HCT116 (cell line): ENCODE data around the gene VASH1. TPM values are rescaled to one million over a fixed set of nuclear protein-coding genes. Genes with fewer than 3 reads are reported as not detected.

Experiments used
- ATAC-seq: fragments of 200-7000 bp; cut with Tn5 transposase; 2 replicates; pipeline ENCODE4 v1.9.1; 2020; ENCODE audit warnings: mild to moderate bottlenecking, moderate library complexity
- BruUV-seq: library from RNA; stranded (reverse); fragments of 400-500 nt; replicated peaks from 2 replicates; lab custom pipeline; 2021; lab: Mats Ljungman, UMichigan
- CTCF ChIA-PET: fragments of 300-600 bp; sonication (Branson Sonifier 250); formaldehyde crosslinking; loops from one replicate; lab custom pipeline; 2021; ENCODE audit warnings: antibody characterized with exemption; lab: Charles Lee
- POLR2A ChIA-PET: fragments of 300-600, 350-600 bp; sonication (Branson Sonifier 250); formaldehyde crosslinking; loops from one replicate; lab custom pipeline; 2021; ENCODE audit warnings: antibody characterized with exemption; lab: Charles Lee
- RAD21 ChIA-PET, 2 experiments: fragments of 300-600 bp; sonication (Branson Sonifier 250); formaldehyde crosslinking; loops; one replicate each; lab custom pipeline; 2023; ENCODE audit warnings: low total read pairs in 2 of 2; ENCODE audit not compliant: uncharacterized antibody in 2 of 2, unreplicated experiment in 2 of 2, low non-redundant PET in 1 of 2; lab: Charles Lee
- DNase-seq: peaks from one replicate; pipeline ENCODE4 v3.0.0-alpha.2; 2010; ENCODE audit warnings: low read depth, low spot score
- H2AFZ ChIP-seq: fragments of 200-600 bp; shearing (Covaris generic), sonication (generic); 2 replicates; pipeline ENCODE4 v1.6.1; 2017; ENCODE audit warnings: low read depth, mixed run types, mixed read lengths, antibody characterized with exemption, low read length; ENCODE audit not compliant: poor library complexity, severe bottlenecking
- H3K27ac ChIP-seq: 2 replicates; pipeline ENCODE4 v1.5.1; 2012; ENCODE audit warnings: low read depth, low read length
- H3K27me3 ChIP-seq: fragments of 200-600 bp; sonication (generic); 2 replicates; pipeline ENCODE4 v1.6.1; 2016; ENCODE audit warnings: mixed run types, low read length, mixed read lengths; ENCODE audit not compliant: insufficient read depth
- H3K36me3 ChIP-seq, 2 experiments: fragments of 200-500 bp in 1 of 2; fragments of 200-600 bp in 1 of 2; sonication (Bioruptor generic) in 1 of 2; sonication (generic) in 1 of 2; 2 replicates each; pipeline versions ENCODE4 v1.5.1 to v1.6.1; 2014 to 2016; ENCODE audit warnings: low read length in 2 of 2, inconsistent platforms in 1 of 2, mixed read lengths in 1 of 2, mixed run types in 1 of 2; ENCODE audit not compliant: insufficient read depth in 2 of 2, control insufficient read depth in 1 of 2
- H3K4me1 ChIP-seq, 2 experiments: fragments of 200-600 bp in 1 of 2; sonication (generic) in 1 of 2; 2 replicates each; pipeline versions ENCODE4 v1.5.1 to v1.6.1; 2012 to 2017; ENCODE audit warnings: low read length in 2 of 2, inconsistent platforms in 1 of 2, mild to moderate bottlenecking in 1 of 2, mixed read lengths in 1 of 2, mixed run types in 1 of 2, moderate library complexity in 1 of 2; ENCODE audit not compliant: insufficient read depth in 2 of 2, control insufficient read depth in 1 of 2
- H3K4me2 ChIP-seq: fragments of 200-600 bp; sonication (generic); 2 replicates; pipeline ENCODE4 v1.6.1; 2017; ENCODE audit warnings: mixed run types, low read length, mixed read lengths
- H3K4me3 ChIP-seq, 2 experiments: fragments of 200-600 bp in 1 of 2; sonication (generic) in 1 of 2; replicated peaks in 1 of 2; 2 replicates each; pipeline ENCODE4 v1.5.1; 2011 to 2016; ENCODE audit warnings: low read length in 2 of 2, control low read depth in 1 of 2, low read depth in 1 of 2, mild to moderate bottlenecking in 1 of 2, mixed read lengths in 1 of 2, mixed run types in 1 of 2
- H3K79me2 ChIP-seq: fragments of 200-600 bp; sonication (generic); 2 replicates; pipeline ENCODE4 v1.6.1; 2017; ENCODE audit warnings: mild to moderate bottlenecking, mixed run types, low read length, moderate library complexity, mixed read lengths; ENCODE audit not compliant: insufficient read depth
- H3K9ac ChIP-seq: fragments of 200-600 bp; sonication (generic); 2 replicates; pipeline ENCODE4 v1.6.1; 2016; ENCODE audit warnings: low read length, mixed read lengths
- H3K9me2 ChIP-seq: fragments of 200-600 bp; sonication (generic), shearing (Covaris generic); 2 replicates; pipeline ENCODE4 v1.6.1; 2017; ENCODE audit warnings: mixed run types, mild to moderate bottlenecking, moderate library complexity; ENCODE audit not compliant: insufficient read depth
- H3K9me3 ChIP-seq, 2 experiments: fragments of 200-500 bp in 1 of 2; fragments of 200-600 bp in 1 of 2; sonication (Bioruptor generic) in 1 of 2; sonication (generic) in 1 of 2; 2 replicates each; pipeline ENCODE4 v1.6.1; 2014 to 2017; ENCODE audit warnings: low read length in 2 of 2, mixed read lengths in 2 of 2, inconsistent platforms in 1 of 2, low read depth in 1 of 2, mild to moderate bottlenecking in 1 of 2, mixed run types in 1 of 2, moderate library complexity in 1 of 2; ENCODE audit not compliant: control insufficient read depth in 1 of 2, insufficient read depth in 1 of 2
- H4K20me1 ChIP-seq: fragments of 200-600 bp; sonication (generic), shearing (Covaris generic); 2 replicates; pipeline ENCODE4 v1.6.1; 2017; ENCODE audit warnings: mixed run types, mild to moderate bottlenecking, moderate library complexity; ENCODE audit not compliant: insufficient read depth
- CEBPB ChIP-seq: IDR thresholded peaks from 2 replicates; pipeline ENCODE4 v1.6.1; 2012; ENCODE audit warnings: low read depth
- CTCF ChIP-seq, 3 experiments: fragments of 200-600 bp in 1 of 3; sonication (generic) in 1 of 3; IDR thresholded peaks in 2 of 3; conservative IDR thresholded peaks in 1 of 3; 2 replicates each; pipeline ENCODE4 v1.5.1; 2012 to 2017; ENCODE audit warnings: low read depth in 2 of 3, low read length in 2 of 3, antibody characterized with exemption in 1 of 3, borderline replicate concordance in 1 of 3, control low read depth in 1 of 3, mild to moderate bottlenecking in 1 of 3, mixed read lengths in 1 of 3, mixed run types in 1 of 3, moderate library complexity in 1 of 3; ENCODE audit not compliant: insufficient read depth in 1 of 3
- EGR1 ChIP-seq: IDR thresholded peaks from 2 replicates; pipeline ENCODE4 v1.6.1; 2012; ENCODE audit warnings: low read depth
- ELF1 ChIP-seq: IDR thresholded peaks from 2 replicates; pipeline ENCODE4 v1.6.1; 2012; ENCODE audit warnings: low read depth, borderline replicate concordance
- EZH2phosphoT487 ChIP-seq: fragments of 200-600 bp; IDR thresholded peaks from 2 replicates; pipeline ENCODE4 v1.6.1; 2018; ENCODE audit warnings: antibody characterized with exemption, borderline replicate concordance
- JUND ChIP-seq: IDR thresholded peaks from 2 replicates; pipeline ENCODE4 v1.6.1; 2012
- MAX ChIP-seq: IDR thresholded peaks from 2 replicates; pipeline ENCODE4 v1.6.1; 2012
- POLR2A ChIP-seq: IDR thresholded peaks from 2 replicates; pipeline ENCODE4 v1.7.0; 2011; ENCODE audit warnings: borderline replicate concordance; ENCODE audit not compliant: insufficient read depth, insufficient read length; ENCODE audit errors: extremely low read depth
- POLR2AphosphoS5 ChIP-seq: IDR thresholded peaks from 2 replicates; pipeline ENCODE4 v1.6.1; 2011; ENCODE audit warnings: mild to moderate bottlenecking, low read depth, low read length, moderate library complexity
- RAD21 ChIP-seq: IDR thresholded peaks from 2 replicates; pipeline ENCODE4 v1.6.1; 2012; ENCODE audit warnings: low read depth, mild to moderate bottlenecking
- REST ChIP-seq: IDR thresholded peaks from 2 replicates; pipeline ENCODE4 v1.6.1; 2012; ENCODE audit warnings: low read depth
- SIN3A ChIP-seq: IDR thresholded peaks from 2 replicates; pipeline ENCODE4 v1.6.1; 2012; ENCODE audit warnings: low read depth
- SP1 ChIP-seq: IDR thresholded peaks from 2 replicates; pipeline ENCODE4 v1.6.1; 2012; ENCODE audit warnings: low read depth
- SRF ChIP-seq: IDR thresholded peaks from 2 replicates; pipeline ENCODE4 v1.6.1; 2012; ENCODE audit warnings: low read depth
- TCF7L2 ChIP-seq: IDR thresholded peaks from 2 replicates; pipeline ENCODE4 v1.7.0; 2011; ENCODE audit warnings: borderline replicate concordance, inconsistent platforms; ENCODE audit not compliant: insufficient read depth, insufficient read length; ENCODE audit errors: extremely low read depth
- YY1 ChIP-seq: IDR thresholded peaks from 2 replicates; pipeline ENCODE4 v1.6.1; 2011; ENCODE audit warnings: low read length, low read depth, moderate library complexity, mild to moderate bottlenecking; ENCODE audit not compliant: insufficient replicate concordance; ENCODE audit errors: extremely low read depth
- ZFX ChIP-seq: fragments of 450-650 bp; IDR thresholded peaks from 2 replicates; pipeline ENCODE4 v1.6.1; 2017
- ZNF274 ChIP-seq: fragments of 200-500 bp; sonication (Bioruptor generic); IDR thresholded peaks from 2 replicates; pipeline ENCODE4 v1.6.1; 2014; ENCODE audit warnings: mild to moderate bottlenecking, low read depth, low read length, inconsistent platforms
- intact Hi-C: fragments of 100-400 bp; cut with micrococcal nuclease; formaldehyde crosslinking; loops from 2 replicates; pipeline ENCODE4 v1.10.0; 2022
- total RNA-seq: library from RNA; stranded (reverse); gene quantifications from one replicate; pipeline ENCODE4 v1.2.1, GENCODE V29; 2021; ENCODE audit not compliant: unreplicated experiment

VASH1 gene
- total RNA-seq, 1 experiment from 2014 or later = 13.3 TPM

- TF ChIP-seq YY1 (no peak), SIN3A (no peak), TCF7L2 (no peak), POLR2A (no peak), EZH2phosphoT487 (no peak), ZNF274 (no peak), ZFX (no peak), RAD21 (no peak), EGR1 (no peak), MAX (no peak), SRF (no peak), SP1 (no peak)
Observed at GRCh38 chr14:76774821-76775694, 13.8 kb downstream of the VASH1 start (continued).

DNA sequence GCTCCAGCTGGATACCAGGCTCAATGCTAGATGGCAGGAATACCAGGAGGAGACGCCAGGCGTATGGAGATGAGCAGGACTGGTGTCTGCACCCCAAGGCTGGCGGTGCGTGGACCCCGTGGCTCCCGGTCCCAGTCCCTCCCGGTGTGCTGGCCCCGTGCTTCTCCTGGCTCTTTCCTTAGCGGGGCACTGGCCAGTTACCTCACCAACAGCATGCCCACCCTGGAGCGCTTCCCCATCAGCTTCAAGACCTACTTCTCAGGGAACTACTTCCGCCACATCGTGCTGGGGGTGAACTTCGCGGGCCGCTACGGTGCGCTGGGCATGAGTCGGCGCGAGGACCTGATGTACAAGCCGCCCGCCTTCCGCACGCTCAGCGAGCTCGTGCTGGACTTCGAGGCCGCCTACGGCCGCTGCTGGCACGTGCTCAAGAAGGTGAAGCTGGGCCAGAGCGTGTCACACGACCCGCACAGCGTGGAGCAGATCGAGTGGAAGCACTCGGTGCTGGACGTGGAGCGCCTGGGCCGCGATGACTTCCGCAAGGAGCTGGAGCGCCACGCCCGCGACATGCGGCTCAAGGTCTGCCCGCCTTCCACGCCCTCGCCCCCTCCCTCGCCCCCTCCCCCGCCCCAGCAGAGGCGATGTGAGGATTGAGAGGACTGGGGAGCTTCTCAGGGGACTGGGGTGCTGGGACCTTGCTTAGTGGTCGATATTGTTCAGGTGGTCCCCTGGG is 14.6 kb downstream of the VASH1 start:
- no peaks in the 10 kb centered on the region for H3K36me3 ChIP-seq
- DNase-seq (no peak), ATAC-seq (no peak)
- ChIA-PET POLR2A (no interaction called here), CTCF (interaction anchor here (1.8 kb wide), 1 partner anchor 65 kb away, joined by 10 read pairs; no protein-coding TSS in a partner anchor), RAD21 (no interaction called here)
- H3K79me2 ChIP-seq = no peaks in the 10 kb centered on the region
- BruUV-seq = no TSS peak
- no peak overlapping the region for H2AFZ ChIP-seq
- no peaks in the 10 kb centered on the region for H3K27me3 ChIP-seq
- no peaks in the 10 kb centered on the region for H4K20me1 ChIP-seq
- no peaks in the 10 kb centered on the region for H3K9me2 ChIP-seq
- no peak overlapping the region for H3K27ac ChIP-seq
- no peak overlapping the region for H3K9ac ChIP-seq
- intact Hi-C loops = no loop called here
- H3K4me1 ChIP-seq = peaks cover 15 to 24% of the 10 kb centered on the region in 2 experiments
- H3K9me3 ChIP-seq = no peaks in the 10 kb centered on the region
- H3K4me2 ChIP-seq = no peak overlapping the region
- H3K4me3 ChIP-seq = no peak overlapping the region
- TF ChIP-seq CEBPB = no peak
- TF ChIP-seq CTCF (IDR thresholded peaks at IDR 0.05 in 2 of 3, conservative IDR thresholded peaks at IDR 0.05 in 1 of 3; ENCODE audit: borderline replicate concordance in 1 of 3, insufficient read depth in 1 of 3, low read depth in 2 of 3, low read length in 2 of 3) = no peak
- TF ChIP-seq MAX = no peak
- TF ChIP-seq REST = no peak
- no peak for TF ChIP-seq YY1
- no peak for TF ChIP-seq RAD21
- TF ChIP-seq POLR2AphosphoS5 = no peak
- no peak for TF ChIP-seq SP1
- no peak for TF ChIP-seq JUND
- no peak for TF ChIP-seq POLR2A
- TF ChIP-seq ZFX = no peak
- no peak for TF ChIP-seq EGR1
- no peak for TF ChIP-seq ELF1
